Renal pelvis (tissue), 4 donors: Measurements from ENCODE around the gene HMOX2. TPM values are rescaled to one million over a fixed set of nuclear protein-coding genes. Genes with fewer than 3 reads are reported as not detected.

Experiments
- DNase-seq: peaks from one replicate; pipeline ENCODE4 v3.0.0-alpha.2; 2013
- polyA plus RNA-seq, 3 donors: library from polyadenylated mRNA; unstranded; fragments of 120-200 nt; gene quantifications; one replicate each; pipeline ENCODE4 v1.2.1, GENCODE V29; 2013; ENCODE audit not compliant: insufficient read length in 3 of 3

HMOX2 gene
- polyA plus RNA-seq, 3 donors: 41.2 to 54.5 (median 47.8) TPM

DNA sequence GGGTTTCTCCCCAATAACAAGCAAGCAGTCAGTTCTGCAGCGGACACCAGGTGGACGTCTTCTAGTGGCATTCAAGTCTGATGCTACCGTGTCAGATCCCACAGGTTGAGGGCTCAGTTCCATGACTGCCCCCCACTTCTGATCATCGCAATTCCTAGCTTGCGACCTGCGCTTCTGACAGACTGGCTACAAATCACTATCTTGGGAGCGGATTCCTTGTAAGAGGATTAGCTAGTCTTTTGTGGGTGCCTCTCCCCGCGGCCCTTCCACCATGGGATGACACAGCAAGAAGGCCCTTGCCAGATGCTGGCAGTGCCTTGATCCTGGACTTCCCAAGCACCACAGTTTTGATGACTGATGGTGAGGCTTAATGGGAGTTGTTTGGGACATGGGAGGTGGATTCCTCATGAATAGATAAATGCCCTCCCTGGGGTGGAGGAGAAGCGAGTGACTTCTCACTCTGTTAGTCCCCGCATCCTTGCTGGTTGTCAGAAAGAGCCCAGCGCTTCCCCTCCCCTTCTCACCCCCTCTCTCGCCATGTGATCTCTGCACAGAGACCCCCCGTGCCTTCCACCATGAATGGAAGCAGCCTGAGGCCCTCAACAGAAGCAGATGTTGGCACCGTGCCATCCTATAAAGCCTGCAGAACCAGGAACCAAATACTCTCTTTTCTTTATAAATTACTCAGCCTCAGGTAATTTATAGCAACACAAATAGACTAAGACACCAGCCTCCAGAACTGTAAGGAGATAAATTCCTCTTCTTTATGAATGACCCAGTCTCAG lies 43.3 kb downstream of the HMOX2 start:
- DNase-seq: no peak

GRCh38 chr16:4520913-4521312 lies 44.7 kb downstream of the HMOX2 start:
- DNase-seq: no peak

DNA sequence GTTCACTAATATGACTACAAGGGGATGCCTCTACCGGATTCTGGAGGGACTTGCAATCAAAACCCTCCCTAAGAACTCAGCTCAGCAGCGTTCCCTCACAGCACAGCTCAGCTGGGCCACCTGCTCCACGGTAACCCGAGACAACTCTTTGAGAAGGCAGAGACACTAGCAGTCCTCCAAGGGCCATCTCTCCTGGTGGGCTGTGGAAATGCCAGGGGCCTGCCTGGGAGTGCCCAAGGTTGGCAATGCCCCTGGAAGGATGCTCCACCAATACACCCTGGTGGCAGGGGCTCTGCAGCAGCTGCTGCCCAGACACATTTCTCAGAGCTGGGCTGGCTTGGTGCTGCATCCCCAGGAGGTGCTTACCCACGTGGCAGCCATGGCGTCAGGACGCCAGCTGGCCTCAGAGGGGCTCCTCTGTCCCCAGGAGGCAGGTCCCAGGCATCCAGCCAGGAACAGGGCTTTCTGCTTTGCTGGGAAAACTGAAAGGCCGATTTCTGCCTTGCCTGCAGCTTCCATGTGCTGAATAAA lies 45.9 kb downstream of the HMOX2 start:
- no peak for DNase-seq

GRCh38 chr16:4523686-4524085 lies 47.5 kb downstream of the HMOX2 start:
- no peak for DNase-seq

- no peak for DNase-seq
Observed at GRCh38 chr16:4524571-4524970, 48.4 kb downstream of the HMOX2 start.

DNA sequence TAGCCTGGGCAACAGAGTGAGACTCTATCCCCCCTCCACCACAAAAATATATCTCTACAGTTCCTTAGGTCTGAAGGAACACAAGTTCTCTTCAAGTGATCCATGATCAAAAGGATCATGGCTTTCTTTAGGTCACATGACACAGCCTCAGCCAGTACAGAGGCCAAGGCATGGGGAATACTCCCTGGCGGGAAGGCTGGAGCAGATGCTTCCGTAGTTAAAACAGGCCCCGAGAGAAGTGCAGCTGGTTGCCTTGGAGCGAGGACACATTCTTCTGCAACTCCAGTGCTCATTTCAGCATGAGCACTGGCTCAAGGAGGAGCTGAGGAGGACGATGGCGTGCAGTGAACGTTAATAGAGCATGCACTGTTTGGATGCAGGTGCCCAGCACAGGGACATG lies 48.9 kb downstream of the HMOX2 start:
- no peak for DNase-seq

GRCh38 chr16:4525634-4526277 lies 49.6 kb downstream of the HMOX2 start:
- DNase-seq: no peak

GRCh38 chr16:4529085-4530060 lies 53.2 kb downstream of the HMOX2 start:
- no peak for DNase-seq

DNA sequence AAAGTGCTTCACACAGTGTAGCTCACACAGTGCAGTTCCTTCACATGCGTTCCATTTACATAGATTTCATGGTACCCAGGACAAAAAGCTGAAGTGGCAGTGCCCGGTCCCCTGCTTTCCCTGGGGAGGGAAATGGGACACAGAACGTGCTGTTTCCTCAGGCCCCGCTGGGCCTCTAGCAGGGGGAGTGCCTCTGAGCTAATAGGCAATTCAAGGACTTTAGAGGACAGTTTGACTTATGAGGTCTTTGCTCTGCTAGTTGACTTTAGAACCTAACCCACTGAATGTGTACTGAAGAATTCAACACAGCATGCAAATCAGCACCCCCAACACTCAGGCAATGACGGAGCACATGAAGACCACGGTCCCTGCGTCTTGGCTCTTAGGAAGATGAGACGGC lies 55.6 kb downstream of the HMOX2 start:
- DNase-seq: no peak

- no peak for DNase-seq
Observed at GRCh38 chr16:4532238-4532637, 56.0 kb downstream of the HMOX2 start.

DNA sequence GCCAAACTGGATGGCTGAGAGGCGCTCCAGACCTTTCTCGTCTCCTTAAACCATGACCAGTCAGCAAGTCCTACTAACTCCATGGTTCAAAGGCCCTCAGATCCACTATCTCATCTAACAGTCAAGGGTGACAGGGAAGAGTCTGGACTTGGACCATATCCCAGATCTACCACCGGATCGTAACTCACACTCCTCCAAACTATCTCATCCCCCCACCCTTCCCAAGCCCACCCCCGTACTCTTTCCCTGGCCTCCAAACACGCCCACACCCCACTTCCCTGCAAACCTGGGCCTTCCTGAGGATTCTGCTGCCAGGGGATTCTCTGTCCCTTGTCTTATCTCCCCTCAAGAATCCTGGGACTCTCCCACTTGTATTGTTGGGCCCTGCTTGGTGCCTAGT lies 57.3 kb downstream of the HMOX2 start:
- no peak for DNase-seq

DNA sequence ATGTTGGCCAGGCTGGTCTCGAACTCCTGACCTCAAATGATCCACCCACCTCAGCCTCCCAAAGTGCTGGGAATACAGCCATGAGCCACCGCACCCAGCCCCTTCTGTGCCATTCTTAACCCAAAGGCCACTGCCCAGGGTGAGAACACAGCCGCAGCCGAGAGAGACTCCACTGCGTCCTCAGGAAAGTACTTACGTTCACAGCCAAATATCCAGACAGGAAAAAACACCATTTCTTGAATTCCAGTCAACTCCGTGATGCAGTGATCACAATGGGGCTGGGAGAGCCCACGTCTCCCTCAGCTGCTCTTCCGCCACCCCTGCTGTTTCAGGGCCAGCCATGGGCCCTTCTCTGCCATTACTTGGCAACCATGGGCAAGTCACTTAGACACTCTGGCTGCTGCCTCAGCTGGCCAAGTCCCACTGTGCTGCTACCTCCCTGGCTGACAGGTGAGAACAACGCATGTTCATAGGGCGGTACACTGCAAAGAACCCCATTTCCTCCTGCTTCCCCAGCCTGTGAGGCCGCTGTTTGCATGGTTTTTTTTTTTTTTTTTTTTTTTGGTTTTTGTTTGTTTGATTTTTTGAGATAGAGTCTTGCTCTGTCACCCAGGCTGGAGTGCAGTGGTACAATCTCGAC lies 58.1 kb downstream of the HMOX2 start:
- DNase-seq: no peak

DNA sequence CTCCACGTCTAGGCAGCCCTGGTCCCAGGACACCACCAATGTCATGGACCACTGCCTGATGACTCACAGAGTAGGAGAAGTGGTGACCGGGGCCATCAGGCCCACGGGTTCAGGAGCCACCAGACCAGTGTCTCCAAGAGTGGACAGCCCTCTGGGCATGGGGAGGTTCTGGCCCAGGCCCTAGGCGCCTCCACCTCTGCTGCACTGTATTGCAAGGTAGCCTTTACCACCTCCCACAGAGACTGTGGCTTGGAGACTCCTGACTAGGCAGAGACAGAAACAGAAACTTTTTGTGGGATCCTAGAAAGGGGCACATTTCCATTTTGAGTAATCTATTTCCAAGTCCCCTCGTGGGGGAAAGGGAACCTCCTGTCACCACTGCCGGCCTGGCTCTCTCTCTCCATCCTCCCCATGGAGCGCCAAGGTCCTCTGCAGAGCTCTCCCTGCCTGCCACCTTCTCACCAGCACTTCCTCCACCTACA lies 59.5 kb downstream of the HMOX2 start:
- DNase-seq: no peak

DNA sequence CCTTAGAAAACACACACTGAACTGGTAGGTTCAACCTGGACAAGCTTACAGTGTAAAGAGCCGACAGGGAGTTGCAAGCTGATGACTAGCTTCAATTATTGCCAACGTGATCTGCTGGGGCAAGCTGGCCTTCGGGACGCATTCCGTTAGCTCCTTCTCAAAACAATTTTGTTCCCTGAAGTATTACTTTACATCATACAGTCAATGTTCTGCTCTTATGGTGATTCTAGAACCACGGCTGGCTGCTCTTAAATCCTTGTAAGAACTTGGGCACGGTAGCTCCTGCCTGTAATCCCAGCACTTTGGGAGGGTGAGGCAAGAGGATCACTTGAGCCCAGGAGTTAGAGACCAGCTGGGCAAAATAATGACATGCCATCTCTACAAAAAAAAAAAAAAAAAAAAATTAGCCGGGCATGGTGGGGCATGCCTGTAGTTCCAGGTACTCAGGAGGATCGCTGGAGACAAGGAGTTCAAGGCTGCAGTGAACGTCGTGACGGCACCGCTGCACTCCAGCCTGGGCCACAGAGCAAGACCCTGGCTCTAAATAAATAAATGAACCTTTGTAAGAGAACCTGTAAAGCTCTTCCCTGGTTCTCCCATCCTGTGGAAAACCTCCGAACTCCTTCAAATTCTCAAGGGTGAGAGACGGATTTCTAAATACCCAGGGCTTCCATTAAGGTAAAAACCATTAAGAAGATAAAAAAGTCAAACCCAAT lies 60.4 kb downstream of the HMOX2 start:
- no peak for DNase-seq

GRCh38 chr16:4537376-4538343 lies 61.5 kb downstream of the HMOX2 start:
- no peak for DNase-seq

DNA sequence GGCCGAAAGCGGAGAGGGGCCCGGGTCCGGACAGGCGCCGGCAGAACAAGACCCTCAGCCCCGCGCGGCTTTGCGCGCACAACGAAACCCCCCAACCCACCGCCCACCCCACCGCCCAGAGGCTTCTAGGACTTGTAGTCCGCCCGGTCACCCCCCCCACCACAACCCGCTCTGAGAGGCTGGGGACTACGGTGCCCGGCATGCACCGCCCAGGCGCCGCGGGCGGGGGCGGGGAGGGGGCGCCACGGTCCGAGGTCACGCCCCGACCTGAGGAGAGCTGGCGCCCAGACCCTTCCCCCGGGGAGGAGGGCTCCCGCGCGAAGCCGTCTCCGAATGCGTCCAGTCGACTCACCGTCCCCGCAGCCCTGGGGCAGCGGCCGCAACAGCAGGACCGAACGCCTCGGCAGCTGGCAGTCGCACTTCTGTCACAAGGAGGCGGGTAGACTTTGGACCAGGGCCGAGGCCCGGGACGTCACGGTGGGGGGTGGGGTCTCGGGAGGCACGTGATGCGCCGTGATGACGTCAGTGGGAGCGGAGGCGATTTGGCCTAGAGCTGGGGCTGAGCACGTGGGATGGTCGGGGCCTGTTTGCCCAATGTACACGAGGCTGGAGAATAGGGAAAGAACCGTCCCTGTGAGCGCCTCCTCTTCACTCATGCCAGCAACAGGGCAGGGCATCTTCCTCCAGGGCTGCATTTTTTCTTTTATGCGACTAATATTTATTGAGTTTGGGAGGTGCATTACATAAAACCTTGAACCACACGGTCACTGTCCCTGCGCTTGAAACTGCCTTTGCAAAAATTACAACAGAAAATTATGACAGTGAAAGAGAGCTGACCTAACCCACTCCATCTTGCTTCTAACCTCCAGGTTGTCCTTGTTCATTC lies 62.4 kb downstream of the HMOX2 start, which contains the start of gene CDIP1:
CDIP1 (minus strand) TSS at position 424 of the 886 bp plus-strand sequence. CDS start 24,643 bp downstream, outside the sequence.
- peak; percentile 94 for DNase-seq

DNA sequence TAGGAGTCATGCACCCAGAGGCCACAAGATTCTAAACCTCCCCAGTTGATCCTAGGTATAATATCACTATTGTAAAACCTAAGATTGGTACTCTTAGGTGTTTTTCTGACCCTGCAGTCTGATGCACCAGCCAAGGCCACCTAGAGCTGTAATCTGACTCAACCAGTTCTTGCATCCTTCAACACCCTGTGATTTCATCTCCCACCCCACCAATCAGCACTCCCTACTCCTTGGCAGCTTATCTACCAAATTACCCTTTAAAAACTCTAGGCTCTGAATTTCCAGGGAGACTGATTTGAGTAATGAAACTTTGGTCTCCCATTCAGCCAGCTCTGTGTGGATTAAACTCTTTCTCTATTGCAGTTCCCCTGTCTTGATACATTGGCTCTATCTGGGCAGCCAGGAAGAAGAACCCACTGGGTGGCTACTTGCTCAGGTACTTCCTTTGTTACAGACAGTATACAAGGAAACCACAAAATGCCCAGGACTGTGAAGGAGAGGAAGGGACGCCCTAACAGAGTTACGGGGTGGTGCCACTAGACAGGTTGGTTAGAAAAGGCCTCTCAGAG lies 63.6 kb downstream of the HMOX2 start:
- DNase-seq: no peak

DNA sequence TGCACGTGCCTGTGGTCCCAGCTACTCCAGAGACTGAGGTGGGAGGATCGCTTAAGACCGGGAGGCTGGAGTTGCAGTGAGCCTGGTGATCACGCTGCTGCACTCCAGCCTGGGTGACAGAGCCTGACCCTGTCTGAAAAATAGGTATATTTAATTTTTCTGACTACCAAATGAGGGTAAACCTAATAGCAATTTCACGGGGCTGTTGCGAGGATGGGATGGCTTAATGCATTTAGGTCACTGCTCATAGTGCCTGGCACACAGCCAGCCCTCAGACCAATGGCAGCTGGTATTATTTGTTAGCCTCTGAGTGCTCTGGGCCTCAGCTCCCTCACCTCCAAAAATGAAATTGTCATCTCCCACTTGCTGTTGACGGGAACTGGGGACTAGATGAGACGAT lies 68.3 kb downstream of the HMOX2 start:
- DNase-seq: no peak
